Stimulated activated CD8-positive, alpha-beta memory T cell treated with anti-CD3 and anti-CD28 coated beads, Interleukin-2, amount 100 ng/mL, for 48 hours (primary cell): ENCODE results near the gene TMEM44.

Experiments
- DNase-seq, 2 donors: peaks; one replicate each; pipeline ENCODE4 v3.0.0-alpha.2; 2020; ENCODE audit warnings: low read depth in 2 of 2

TMEM44 gene

GRCh38 chr3:194633349-194634004, at the start of gene TMEM44:
Gene TMEM44, minus strand, starts transcription at chr3:194633419. Its CDS starts 204 bp downstream, at chr3:194633215.
- peak; percentile 55 to 58 for DNase-seq

GRCh38 chr3:194682694-194683310, 49.6 kb upstream of the TMEM44 start:
- peak; percentile 41 to 54 for DNase-seq

GRCh38 chr3:194682189-194682693, 49.0 kb upstream of the TMEM44 start:
- DNase-seq: no peak

- DNase-seq: no peak
Measured at GRCh38 chr3:194680888-194681615, 47.8 kb upstream of the TMEM44 start.

- DNase-seq: no peak
Measured at GRCh38 chr3:194676471-194676870, 43.3 kb upstream of the TMEM44 start.

GRCh38 chr3:194675680-194676079, 42.5 kb upstream of the TMEM44 start:
- DNase-seq: no peak

- peak; percentile 51 to 71 for DNase-seq
Measured at GRCh38 chr3:194675081-194675640, 41.9 kb upstream of the TMEM44 start.

GRCh38 chr3:194673761-194674160, 40.5 kb upstream of the TMEM44 start:
- no peak for DNase-seq

GRCh38 chr3:194672876-194673275, 39.7 kb upstream of the TMEM44 start:
- no peak for DNase-seq

- peak; percentile 75 to 86 for DNase-seq
Measured at GRCh38 chr3:194671900-194672808, 38.9 kb upstream of the TMEM44 start, which contains the start of gene LSG1. Gene LSG1, minus strand, starts transcription at chr3:194672191. Its CDS starts 29 bp downstream, at chr3:194672162.

GRCh38 chr3:194671511-194671899, 38.3 kb upstream of the TMEM44 start:
- DNase-seq: no peak

GRCh38 chr3:194667363-194667762, 34.1 kb upstream of the TMEM44 start:
- DNase-seq: no peak

GRCh38 chr3:194664857-194665256, 31.6 kb upstream of the TMEM44 start:
- no peak for DNase-seq

GRCh38 chr3:194661946-194662345, 28.7 kb upstream of the TMEM44 start:
- DNase-seq: no peak

GRCh38 chr3:194661374-194661773, 28.2 kb upstream of the TMEM44 start:
- DNase-seq: no peak

- no peak for DNase-seq
Measured at GRCh38 chr3:194659778-194660177, 26.6 kb upstream of the TMEM44 start.

GRCh38 chr3:194658477-194659242, 25.4 kb upstream of the TMEM44 start:
- DNase-seq: no peak

- no peak for DNase-seq
Measured at GRCh38 chr3:194657439-194657838, 24.2 kb upstream of the TMEM44 start.

GRCh38 chr3:194654443-194654842, 21.2 kb upstream of the TMEM44 start:
- DNase-seq: no peak

GRCh38 chr3:194647747-194648146, 14.5 kb upstream of the TMEM44 start:
- no peak for DNase-seq
